ENCODE measurements around the gene LSM14B. TPM values are rescaled to one million over a fixed set of nuclear protein-coding genes. Genes with fewer than 3 reads are reported as not detected.

Gene LSM14B
- total RNA-seq, 2 donors from 2014 or later = 39.7 to 87.1 TPM

GRCh38 chr20:62119591-62120364, 2.5 kb upstream of the LSM14B start:
- Histone ChIP-seq H3K4me1 (replicated peaks) (peaks cover 10% of the 10 kb centered on the region), H3K27me3 (replicated peaks; ENCODE audit: insufficient read depth) (no peaks in the 10 kb centered on the region), H3K9me3 (no peaks in the 10 kb centered on the region), H3K27ac (no peak overlapping the region), H3K4me3 (no peak overlapping the region), H3K36me3 (no peaks in the 10 kb centered on the region)
- intact Hi-C loops (cut with DNase I) = no loop called here
- WGBS = 77% methylated on average over 10 of the region's 10 CpGs
- no peak for TF ChIP-seq CTCF (IDR thresholded peaks at IDR 0.05)
- no peak for TF ChIP-seq POLR2AphosphoS5 (IDR thresholded peaks at IDR 0.05)
- no peak for TF ChIP-seq POLR2A (IDR thresholded peaks at IDR 0.05)
- DNase-seq (ENCODE audit: low spot score) = no peak

GRCh38 chr20:62120365-62120762, 1.9 kb upstream of the LSM14B start:
- H3K4me1 ChIP-seq (replicated peaks) = peaks cover 10% of the 10 kb centered on the region
- no peak overlapping the region for H3K4me3 ChIP-seq
- H3K27me3 ChIP-seq (replicated peaks; ENCODE audit: insufficient read depth) = no peaks in the 10 kb centered on the region
- H3K9me3 ChIP-seq = no peaks in the 10 kb centered on the region
- WGBS = 91% methylated on average over 5 of the region's 5 CpGs
- no peak overlapping the region for H3K27ac ChIP-seq
- no peak for DNase-seq (ENCODE audit: low spot score)
- TF ChIP-seq CTCF (IDR thresholded peaks at IDR 0.05) (no peak), POLR2AphosphoS5 (IDR thresholded peaks at IDR 0.05) (no peak), POLR2A (IDR thresholded peaks at IDR 0.05) (no peak)
- intact Hi-C loops (cut with DNase I) = no loop called here
- peaks cover 0 to 4% of the 10 kb centered on the region in 2 donors for H3K36me3 ChIP-seq

- intact Hi-C loops (cut with DNase I) = no loop called here
- H3K36me3 ChIP-seq = peaks cover under 1 to 13% of the 10 kb centered on the region in 2 donors
- TF ChIP-seq POLR2AphosphoS5 (IDR thresholded peaks at IDR 0.05) = peak; percentile 36
- TF ChIP-seq POLR2A (IDR thresholded peaks at IDR 0.05) = no peak
- TF ChIP-seq CTCF (IDR thresholded peaks at IDR 0.05) = no peak
- no peaks in the 10 kb centered on the region for H3K9me3 ChIP-seq
- peaks cover 10% of the 10 kb centered on the region for H3K4me1 ChIP-seq (replicated peaks)
- 15% methylated on average over 45 of the region's 45 CpGs for WGBS
- peak; percentile 32 for DNase-seq (ENCODE audit: low spot score)
- no peaks in the 10 kb centered on the region for H3K27me3 ChIP-seq (replicated peaks; ENCODE audit: insufficient read depth)
- H3K27ac ChIP-seq = peak overlapping the region; percentile 96 to 98
- H3K4me3 ChIP-seq = peak overlapping the region; percentile 67 to 70
Observed at GRCh38 chr20:62120990-62121775, 1.1 kb upstream of the LSM14B start.

- H3K4me3 ChIP-seq = peak overlapping the region; percentile 82 to 93
- peaks cover 10% of the 10 kb centered on the region for H3K4me1 ChIP-seq (replicated peaks)
- peak overlapping the region; percentile 78 to 96 for H3K27ac ChIP-seq
- H3K9me3 ChIP-seq = no peaks in the 10 kb centered on the region
- WGBS = 1% methylated on average over 42 of the region's 77 CpGs
- no peaks in the 10 kb centered on the region for H3K27me3 ChIP-seq (replicated peaks; ENCODE audit: insufficient read depth)
- peak; percentile 33 for DNase-seq (ENCODE audit: low spot score)
- H3K36me3 ChIP-seq = peaks cover 11 to 22% of the 10 kb centered on the region in 2 donors
- TF ChIP-seq POLR2A (IDR thresholded peaks at IDR 0.05) = peak; percentile 27
- TF ChIP-seq POLR2AphosphoS5 (IDR thresholded peaks at IDR 0.05) = no peak
- no peak for TF ChIP-seq CTCF (IDR thresholded peaks at IDR 0.05)
- intact Hi-C loops (cut with DNase I) = loop anchor here (2.0 kb wide), 2 partner anchors 20 to 60 kb away; partner anchors contain the start of genes PSMA7 and SS18L1
Observed at GRCh38 chr20:62122654-62123449, 577 bp downstream of the LSM14B start.

All from prostate gland (tissue), 2 donors.